NCI-H1048 (cell line): ENCODE measurements around the gene POLDIP3.
A peak's percentile ranks its signal among the peaks of the same experiment; 100 is the strongest.
"Not testable (repeated sequence)": the region's sequence is repeated elsewhere in the genome, so short reads cannot be mapped to it uniquely, and the experiment has no call there.

ENCODE experiments used
- DNase-seq: peaks from one replicate; lab custom pipeline; 2025; lab: John Stamatoyannopoulos, UW

The POLDIP3 gene

DNA sequence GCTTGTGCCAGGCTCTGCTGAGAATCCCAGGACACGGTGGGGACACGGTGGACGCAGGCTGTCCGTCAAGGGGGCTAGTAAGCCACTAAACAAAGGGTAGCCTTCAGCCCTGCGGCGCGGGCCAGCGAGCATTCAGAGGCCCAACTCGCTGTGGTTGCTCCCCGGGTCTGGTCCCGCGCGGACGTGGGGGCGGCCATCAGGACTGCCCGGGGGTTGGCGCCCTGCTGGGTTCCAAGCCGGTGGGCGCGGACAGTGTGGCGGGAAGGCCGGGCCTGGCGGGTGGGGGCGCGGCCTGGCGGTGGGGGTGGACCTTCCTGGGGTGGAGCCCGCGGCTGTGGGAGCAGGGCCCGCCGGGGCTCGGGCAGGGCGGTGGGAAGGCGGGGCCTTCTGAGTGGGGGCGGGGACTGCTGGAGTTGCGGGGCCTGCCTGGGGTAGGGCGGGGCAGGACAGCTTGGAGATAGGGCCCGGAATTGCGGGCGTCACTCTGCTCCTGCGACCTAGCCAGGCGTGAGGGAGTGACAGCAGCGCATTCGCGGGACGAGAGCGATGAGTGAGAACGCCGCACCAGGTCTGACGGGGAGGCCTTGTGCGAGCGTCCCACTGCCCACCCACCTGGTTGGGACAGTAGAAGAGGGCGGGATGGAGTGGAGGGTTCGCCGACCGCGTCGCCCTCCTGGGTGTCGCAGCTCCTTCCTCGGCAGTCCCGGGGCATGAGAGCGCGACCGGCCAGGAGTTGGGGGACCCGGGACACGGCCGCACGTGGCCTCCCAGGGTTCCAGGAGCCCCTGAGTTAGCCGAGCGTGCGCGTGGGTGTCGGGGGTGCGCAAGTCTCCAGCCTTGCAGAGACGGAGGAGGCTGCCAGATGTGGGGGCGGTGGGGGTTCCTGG, 61.0 kb downstream of the POLDIP3 start, which contains the start of gene SERHL2:
Gene SERHL2 (plus strand): TSS at position 482 of the 887 bp plus-strand sequence. CDS start 65 bp downstream, at position 547.
- peak; percentile 80 for DNase-seq

DNA sequence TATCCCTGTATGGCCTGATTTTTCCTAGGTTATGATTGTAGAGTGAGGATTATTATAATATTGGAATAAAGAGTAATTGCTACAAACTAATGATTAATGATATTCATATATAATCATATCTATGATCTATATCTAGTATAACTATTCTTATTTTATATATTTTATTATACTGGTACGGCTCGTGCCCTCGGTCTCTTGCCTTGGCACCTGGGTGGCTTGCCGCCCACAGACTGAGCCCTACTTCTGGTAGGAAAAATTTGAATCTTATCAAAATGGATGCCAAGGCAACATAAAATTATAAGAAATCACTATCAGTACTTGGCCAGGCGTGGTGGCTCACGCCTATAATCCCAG, 62.4 kb downstream of the POLDIP3 start:
- not testable (repeated sequence) for DNase-seq

DNA sequence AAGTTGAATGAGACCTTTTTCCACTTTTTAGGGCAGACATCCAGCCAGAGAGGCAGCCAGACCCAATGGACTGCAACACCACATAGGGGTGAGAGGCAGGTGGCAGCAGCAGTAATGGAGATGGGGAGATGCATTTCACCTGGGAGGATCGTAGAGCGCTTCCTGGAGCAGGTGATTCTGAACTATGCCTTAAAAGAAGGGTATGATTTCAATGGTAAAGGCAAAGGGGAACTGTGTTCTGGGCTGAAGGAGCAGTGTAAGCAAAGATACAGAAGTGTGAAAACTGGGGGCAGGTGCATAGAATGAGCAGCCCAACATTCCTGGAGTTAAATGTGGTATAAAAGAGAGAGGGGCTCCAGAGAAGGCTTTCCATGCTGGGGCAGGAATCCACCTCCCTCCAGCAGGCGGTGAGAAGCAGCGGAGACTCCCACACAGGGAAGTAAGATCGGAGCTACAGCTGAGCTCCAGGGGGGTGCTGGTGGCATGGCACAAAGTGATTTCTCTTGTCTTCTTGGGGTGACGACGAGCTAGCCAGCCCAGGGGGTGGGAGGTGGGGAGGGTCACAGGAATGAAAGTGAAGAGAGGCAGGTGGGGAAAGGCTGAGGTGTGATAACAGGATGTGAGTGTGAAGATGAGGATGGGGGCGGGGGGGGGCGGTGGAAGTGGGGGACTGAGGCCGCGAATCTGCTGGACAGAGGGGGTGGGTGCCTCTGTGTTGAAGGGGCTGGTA, 65.2 kb downstream of the POLDIP3 start:
- no peak for DNase-seq

DNA sequence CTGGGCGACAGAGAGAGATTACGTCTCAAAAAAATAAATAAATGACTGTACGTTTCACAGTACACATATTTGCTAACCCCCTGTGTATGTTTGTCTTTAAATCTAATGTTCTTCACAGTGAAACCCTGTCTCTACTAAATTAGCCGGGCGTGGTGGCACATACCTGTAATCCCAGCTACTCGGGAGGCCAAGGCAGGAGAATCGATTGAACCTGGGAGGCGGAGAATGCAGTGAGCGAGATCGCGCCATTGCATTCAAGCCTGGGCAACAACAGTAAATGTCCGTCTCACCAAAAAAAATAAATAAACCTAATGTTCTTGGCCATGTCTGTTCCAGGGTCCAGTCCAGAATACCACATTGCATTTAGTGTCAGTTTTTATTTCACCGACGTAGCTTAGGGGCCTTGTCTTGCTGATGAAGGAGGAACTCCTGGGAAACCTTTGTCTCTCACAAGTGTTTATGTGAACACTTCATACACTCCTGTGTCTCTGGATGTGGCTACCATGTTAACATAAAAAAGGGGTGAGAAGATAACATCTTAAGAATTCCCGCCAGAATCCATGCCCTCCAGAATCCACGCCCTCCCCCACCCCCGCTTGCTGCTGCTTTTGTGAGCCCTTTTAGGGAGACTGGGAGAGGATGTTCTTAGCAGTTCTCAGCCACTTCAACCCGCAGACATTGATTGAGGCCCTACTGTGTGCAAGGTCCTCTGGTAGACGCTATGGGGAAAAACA, 65.9 kb downstream of the POLDIP3 start:
- no peak for DNase-seq

DNA sequence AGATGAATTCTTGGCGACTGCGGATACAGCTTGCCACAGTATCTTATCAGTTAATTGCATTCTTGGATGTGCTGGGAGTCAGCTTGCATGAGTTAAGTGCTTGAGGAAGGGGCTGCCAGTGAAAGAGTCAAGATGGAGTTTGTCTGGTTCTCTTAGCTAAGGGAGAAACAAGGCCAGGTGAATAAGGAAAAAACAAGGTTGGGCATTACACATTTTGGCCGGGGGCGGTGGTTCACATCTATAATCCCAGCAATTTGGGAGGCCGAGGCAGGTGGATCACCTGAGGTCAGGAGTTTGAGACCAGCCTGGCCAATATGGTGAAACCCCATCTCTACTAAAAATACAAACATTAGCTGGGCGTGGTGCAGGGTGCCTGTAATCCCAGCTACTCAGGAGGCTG, 66.6 kb downstream of the POLDIP3 start:
- not testable (repeated sequence) for DNase-seq

DNA sequence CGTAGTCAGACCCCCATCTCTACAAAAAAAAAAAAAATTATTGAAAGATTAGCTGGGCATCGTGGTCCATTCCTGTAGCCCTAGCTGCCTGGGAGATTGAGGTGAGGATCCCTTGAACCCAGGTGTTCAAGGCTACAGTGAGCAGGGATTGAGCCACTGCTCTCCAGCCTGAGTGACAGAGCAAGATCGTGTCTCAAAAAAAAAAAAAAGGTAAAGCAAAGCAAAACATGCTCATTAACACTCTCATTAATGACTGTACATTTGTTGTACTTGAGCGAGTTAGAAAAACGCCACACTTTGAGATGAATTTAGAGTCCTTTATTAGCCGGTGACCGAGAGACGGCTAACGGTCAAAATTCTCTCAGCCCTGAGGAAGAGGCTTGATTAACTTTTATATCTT, 67.1 kb downstream of the POLDIP3 start:
- DNase-seq, result no peak

DNA sequence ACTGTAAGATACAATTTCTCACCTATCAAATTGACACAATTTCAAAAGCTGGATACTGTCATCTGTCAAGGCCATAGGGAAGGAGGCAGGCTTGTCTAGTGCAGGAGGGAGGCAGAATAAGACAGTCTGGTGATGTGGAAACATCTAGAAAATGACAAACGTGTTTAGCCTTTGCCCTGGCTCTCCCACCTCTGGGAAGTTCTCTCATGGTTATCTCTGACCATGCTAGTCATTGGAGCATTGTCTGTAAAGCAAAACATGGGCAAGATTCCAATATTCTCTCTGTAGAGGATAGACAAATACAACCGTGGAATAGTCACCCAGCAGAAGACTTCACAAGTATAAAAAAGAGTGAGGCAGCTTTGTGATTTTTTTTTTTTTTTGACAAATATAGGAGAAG, 70.0 kb downstream of the POLDIP3 start:
- no peak for DNase-seq

DNA sequence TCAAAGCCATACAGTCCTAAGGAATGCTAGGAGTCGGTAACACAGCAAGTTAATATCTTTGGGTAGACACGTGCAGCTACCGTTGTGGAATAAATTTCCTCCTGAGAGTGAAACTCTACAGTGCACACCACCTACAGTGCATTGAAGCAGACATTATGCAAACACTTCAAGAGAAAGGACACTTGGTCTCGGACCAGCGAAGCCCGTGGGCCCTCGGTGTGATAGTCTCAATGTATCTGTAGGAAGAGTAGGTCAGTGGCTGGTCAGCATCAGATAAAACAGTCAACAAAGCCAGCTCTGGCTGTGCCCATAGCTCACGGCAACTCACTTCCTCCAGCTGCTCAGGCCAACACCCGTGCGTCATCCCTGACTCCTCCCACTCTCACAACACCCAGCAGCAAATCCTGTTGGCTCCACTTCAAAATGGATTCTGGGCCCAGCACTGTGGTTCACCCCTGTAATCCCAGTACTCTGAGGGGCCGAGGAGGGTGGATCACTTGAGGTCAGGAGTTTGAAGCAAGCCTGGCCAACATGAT, 75.4 kb downstream of the POLDIP3 start:
- DNase-seq, result not testable (repeated sequence)

DNA sequence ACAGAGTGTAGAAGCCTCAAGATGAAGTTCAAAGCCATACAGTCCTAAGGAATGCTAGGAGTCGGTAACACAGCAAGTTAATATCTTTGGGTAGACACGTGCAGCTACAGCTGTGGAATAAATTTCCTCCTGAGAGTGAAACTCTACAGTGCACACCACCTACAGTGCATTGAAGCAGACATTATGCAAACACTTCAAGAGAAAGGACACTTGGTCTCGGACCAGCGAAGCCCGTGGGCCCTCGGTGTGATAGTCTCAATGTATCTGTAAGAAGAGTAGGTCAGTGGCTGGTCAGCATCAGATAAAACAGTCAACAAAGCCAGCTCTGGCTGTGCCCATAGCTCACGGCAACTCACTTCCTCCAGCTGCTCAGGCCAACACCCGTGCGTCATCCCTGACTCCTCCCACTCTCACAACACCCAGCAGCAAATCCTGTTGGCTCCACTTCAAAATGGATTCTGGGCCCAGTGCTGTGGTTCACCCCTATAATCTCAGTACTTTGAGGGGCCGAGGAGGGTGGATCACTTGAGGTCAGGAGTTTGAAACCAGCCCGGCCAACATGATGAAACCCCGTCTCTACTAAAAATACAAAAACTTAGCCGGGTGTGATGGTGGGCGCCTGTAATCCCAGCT, 77.4 kb downstream of the POLDIP3 start:
- not testable (repeated sequence) for DNase-seq

DNA sequence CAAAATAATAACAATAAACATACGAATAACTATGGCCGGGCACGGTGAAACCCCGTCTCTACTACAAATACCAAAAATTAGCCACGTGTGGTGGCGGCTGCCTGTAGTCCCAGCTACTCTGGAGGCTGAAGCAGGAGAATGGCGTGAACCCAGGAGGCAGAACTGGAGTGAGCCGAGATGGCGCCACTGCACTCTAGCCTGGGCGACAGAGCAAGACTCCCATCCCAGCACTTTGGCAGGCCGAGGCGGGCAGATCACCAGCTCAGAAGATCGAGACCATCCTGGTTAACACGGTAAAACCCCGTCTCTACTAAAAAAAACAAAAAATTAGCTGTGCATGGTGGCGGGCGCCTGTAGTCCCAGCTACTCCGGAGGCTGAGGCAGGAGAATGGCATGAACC, 78.0 kb downstream of the POLDIP3 start:
- not testable (repeated sequence) for DNase-seq

DNA sequence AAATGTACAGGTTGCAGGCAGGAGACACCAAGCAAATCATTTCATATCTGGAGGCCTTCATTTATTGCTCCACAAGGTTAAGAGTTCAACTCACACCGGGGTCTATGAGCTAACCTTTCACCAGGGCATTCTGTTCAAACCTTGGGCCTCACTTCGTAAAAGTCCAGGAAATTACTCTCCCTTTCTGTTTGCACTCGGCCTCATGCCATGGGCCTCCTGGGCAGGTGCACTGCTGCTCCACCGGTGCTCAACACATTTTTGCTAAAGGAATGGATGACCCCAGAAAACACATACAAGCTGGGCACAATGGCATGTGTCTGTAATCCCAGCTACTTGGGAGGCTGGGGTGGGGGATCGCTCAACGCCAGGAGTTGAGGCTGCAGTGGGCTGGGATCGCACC, 78.5 kb downstream of the POLDIP3 start:
- DNase-seq, result no peak

DNA sequence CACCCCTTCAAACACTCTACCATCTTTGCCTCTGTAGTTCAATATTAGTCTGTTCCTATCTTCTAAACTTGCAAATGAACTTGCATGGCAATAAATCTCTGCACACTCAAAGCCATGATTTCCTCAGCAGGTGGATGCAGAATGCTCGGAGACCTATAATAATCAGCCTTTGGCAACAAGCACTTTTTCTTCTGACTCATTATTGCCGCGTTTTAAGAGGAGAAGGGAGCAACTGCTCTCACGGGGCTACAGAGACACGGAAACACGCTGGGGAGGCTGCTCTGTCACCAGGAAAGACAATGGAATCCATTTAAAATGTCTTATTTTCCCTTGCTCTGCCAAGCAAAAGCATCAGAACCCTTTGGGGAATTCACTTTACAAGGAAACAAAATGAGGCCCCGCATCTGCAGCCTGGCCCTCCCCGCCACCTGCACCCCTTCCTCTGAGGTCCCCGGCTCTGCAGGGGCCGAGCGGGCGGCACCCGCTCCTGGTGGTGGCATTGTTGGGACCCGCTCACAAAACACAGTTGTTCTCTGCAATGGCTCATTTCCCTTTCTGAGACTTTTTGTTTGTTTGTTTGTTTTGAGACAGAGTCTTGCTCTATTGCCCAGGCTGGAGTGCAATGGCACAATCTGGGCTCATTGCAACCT, 79.5 kb downstream of the POLDIP3 start:
- DNase-seq, result not testable (repeated sequence)
